Measurements from ENCODE around the gene C3orf62.

- TF ChIP-seq SP1 (IDR thresholded peaks at IDR 0.05) (no peak), FOXM1 (IDR thresholded peaks at IDR 0.05; ENCODE audit: borderline replicate concordance) (no peak)
These were observed 38.5 kb downstream of the C3orf62 start for GRCh38 chr3:49238274-49239127.

All from HEK293T (cell line).